ENCODE measurements around the gene RHCE. TPM values are rescaled to one million over a fixed set of nuclear protein-coding genes. Genes with fewer than 3 reads are reported as not detected.

The RHCE gene
- total and polyA plus RNA-seq, 4 donors: 0.12 to 3.1 (median 0.28) TPM

DNA sequence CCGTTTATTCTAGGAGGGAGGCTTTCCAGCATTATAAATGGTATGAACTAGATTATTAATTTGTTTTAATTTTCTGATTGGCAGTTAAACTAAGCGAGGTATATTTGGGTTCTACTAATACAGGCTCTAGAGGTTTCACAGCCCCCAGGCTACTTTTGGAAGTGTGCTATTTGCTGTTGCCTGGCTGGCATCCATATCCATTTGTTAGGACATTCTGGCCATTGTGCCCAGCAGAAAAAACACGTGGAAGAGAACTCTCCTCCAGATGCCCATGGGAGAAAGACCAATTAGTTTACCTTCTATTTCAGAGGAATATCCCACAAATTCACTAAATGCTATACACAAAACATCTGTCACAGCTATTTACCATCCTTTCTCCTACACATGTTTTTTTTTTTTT is 39.4 kb upstream of the RHCE start:
- DNase-seq (no peak), ATAC-seq (ENCODE audit: insufficient read depth, low FRiP score) (no peak)
- H3K4me1 ChIP-seq (ENCODE audit: control insufficient read depth in 5 of 5, insufficient read depth in 5 of 5, low read length in 5 of 5): peaks cover 2 to 20% (median 13%) of the 10 kb centered on the region in 5 donors
- H3K9me3 ChIP-seq (ENCODE audit: control insufficient read depth in 4 of 4, insufficient read depth in 3 of 4, low read length in 3 of 4): no peaks in the 10 kb centered on the region
- H3K9ac ChIP-seq (ENCODE audit: insufficient read depth in 1 of 2, low read length in 2 of 2): no peak overlapping the region
- peaks cover 8 to 18% (median 9%) of the 10 kb centered on the region in 4 donors for H3K36me3 ChIP-seq (ENCODE audit: control insufficient read depth in 4 of 4, insufficient read depth in 4 of 4, low read length in 4 of 4)
- no peak overlapping the region for H3K4me3 ChIP-seq
- H3K27me3 ChIP-seq (ENCODE audit: control insufficient read depth in 3 of 3, insufficient read depth in 3 of 3, low read length in 2 of 3): no peaks in the 10 kb centered on the region
- TF ChIP-seq, protein P1, sequence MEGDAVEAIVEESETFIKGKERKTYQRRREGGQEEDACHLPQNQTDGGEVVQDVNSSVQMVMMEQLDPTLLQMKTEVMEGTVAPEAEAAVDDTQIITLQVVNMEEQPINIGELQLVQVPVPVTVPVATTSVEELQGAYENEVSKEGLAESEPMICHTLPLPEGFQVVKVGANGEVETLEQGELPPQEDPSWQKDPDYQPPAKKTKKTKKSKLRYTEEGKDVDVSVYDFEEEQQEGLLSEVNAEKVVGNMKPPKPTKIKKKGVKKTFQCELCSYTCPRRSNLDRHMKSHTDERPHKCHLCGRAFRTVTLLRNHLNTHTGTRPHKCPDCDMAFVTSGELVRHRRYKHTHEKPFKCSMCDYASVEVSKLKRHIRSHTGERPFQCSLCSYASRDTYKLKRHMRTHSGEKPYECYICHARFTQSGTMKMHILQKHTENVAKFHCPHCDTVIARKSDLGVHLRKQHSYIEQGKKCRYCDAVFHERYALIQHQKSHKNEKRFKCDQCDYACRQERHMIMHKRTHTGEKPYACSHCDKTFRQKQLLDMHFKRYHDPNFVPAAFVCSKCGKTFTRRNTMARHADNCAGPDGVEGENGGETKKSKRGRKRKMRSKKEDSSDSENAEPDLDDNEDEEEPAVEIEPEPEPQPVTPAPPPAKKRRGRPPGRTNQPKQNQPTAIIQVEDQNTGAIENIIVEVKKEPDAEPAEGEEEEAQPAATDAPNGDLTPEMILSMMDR (IDR thresholded peaks at IDR 0.05; ENCODE audit: control extremely low read depth, extremely low read depth): no peak
- WGBS, 2 donors: 87 to 89% methylated on average over 3 of the region's 3 CpGs
- H3K27ac ChIP-seq (ENCODE audit: low read depth in 1 of 2, low read length in 1 of 2): peak overlapping the region in 1 of 2 donors; percentile 21

GRCh38 chr1:25458541-25459298 is 38.1 kb upstream of the RHCE start:
- Histone ChIP-seq H3K36me3 (ENCODE audit: control insufficient read depth in 4 of 4, insufficient read depth in 4 of 4, low read length in 4 of 4) (peaks cover 8 to 24% (median 9%) of the 10 kb centered on the region in 4 donors), H3K4me1 (ENCODE audit: control insufficient read depth in 5 of 5, insufficient read depth in 5 of 5, low read length in 5 of 5) (peaks cover 2 to 18% (median 13%) of the 10 kb centered on the region in 5 donors), H3K9ac (ENCODE audit: insufficient read depth in 1 of 2, low read length in 2 of 2) (peak overlapping the region in 1 of 2 donors; percentile 11), H3K9me3 (ENCODE audit: control insufficient read depth in 4 of 4, insufficient read depth in 3 of 4, low read length in 3 of 4) (no peaks in the 10 kb centered on the region), H3K27ac (ENCODE audit: low read depth in 1 of 2, low read length in 1 of 2) (no peak overlapping the region), H3K27me3 (ENCODE audit: control insufficient read depth in 3 of 3, insufficient read depth in 3 of 3, low read length in 2 of 3) (no peaks in the 10 kb centered on the region), H3K4me3 (no peak overlapping the region)
- ATAC-seq (ENCODE audit: insufficient read depth, low FRiP score): no peak
- WGBS, 2 donors: 73% methylated on average over 7 of the region's 7 CpGs
- TF ChIP-seq, protein P1 (IDR thresholded peaks at IDR 0.05; ENCODE audit: control extremely low read depth, extremely low read depth): no peak
- no peak for DNase-seq

DNA sequence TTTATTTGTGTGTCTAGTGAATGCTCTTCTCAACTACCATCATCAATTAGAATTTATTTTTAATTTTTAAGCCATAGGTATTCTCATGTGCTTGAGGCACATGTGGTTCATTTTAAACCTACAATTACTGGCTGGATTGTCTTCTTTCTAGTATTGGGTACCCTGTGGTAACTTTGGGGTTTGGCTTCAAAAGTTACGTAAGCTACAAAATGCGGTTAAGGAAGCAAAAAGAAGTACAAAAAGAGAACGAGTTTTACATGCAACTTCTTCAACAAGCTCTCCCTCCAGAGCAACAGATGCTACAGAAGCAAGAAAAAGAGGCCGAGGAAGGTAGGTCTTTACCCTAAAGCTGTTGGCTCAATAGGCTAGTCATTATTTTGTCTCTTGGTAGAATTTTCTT is 35.9 kb upstream of the RHCE start:
- H3K4me1 ChIP-seq (ENCODE audit: control insufficient read depth in 5 of 5, insufficient read depth in 5 of 5, low read length in 5 of 5): peaks cover 0 to 6% (median 0%) of the 10 kb centered on the region in 5 donors
- ATAC-seq (ENCODE audit: insufficient read depth, low FRiP score) (no peak), DNase-seq (no peak)
- H3K27ac ChIP-seq (ENCODE audit: low read depth in 1 of 2, low read length in 1 of 2): no peak overlapping the region
- H3K9me3 ChIP-seq (ENCODE audit: control insufficient read depth in 4 of 4, insufficient read depth in 3 of 4, low read length in 3 of 4): no peaks in the 10 kb centered on the region
- WGBS, 2 donors: 43 to 68% methylated on average over 4 of the region's 4 CpGs
- no peak overlapping the region for H3K9ac ChIP-seq (ENCODE audit: insufficient read depth in 1 of 2, low read length in 2 of 2)
- H3K27me3 ChIP-seq (ENCODE audit: control insufficient read depth in 3 of 3, insufficient read depth in 3 of 3, low read length in 2 of 3): no peaks in the 10 kb centered on the region
- H3K36me3 ChIP-seq (ENCODE audit: control insufficient read depth in 4 of 4, insufficient read depth in 4 of 4, low read length in 4 of 4): peaks cover 3 to 21% (median 7%) of the 10 kb centered on the region in 4 donors
- no peak overlapping the region for H3K4me3 ChIP-seq
- TF ChIP-seq, protein P1 (IDR thresholded peaks at IDR 0.05; ENCODE audit: control extremely low read depth, extremely low read depth): no peak

All from lung (tissue), 12 donors.